Measurements from ENCODE around the gene C17orf113.

C17orf113 gene

GRCh38 chr17:42061646-42062487, 11.5 kb upstream of the C17orf113 start:
- no peaks in the 10 kb centered on the region for H3K36me3 Mint-ChIP-seq
- H3K4me3 Mint-ChIP-seq = no peak overlapping the region
- CTCF ChIA-PET = interaction anchor here (1.0 to 1.5 kb wide), 2 partner anchors 31 to 43 kb away, joined by 3 to 5 read pairs; partner anchors contain the start of gene NKIRAS2
- H3K4me1 Mint-ChIP-seq = peaks cover 33% of the 10 kb centered on the region
- peaks cover 34% of the 10 kb centered on the region for H3K27me3 Mint-ChIP-seq
- no peak overlapping the region for H3K27ac Mint-ChIP-seq
- H3K9me3 Mint-ChIP-seq = no peaks in the 10 kb centered on the region
- DNase-seq = no peak

GRCh38 chr17:42060231-42060630, 9.8 kb upstream of the C17orf113 start:
- H3K4me3 Mint-ChIP-seq = no peak overlapping the region
- H3K27ac Mint-ChIP-seq = no peak overlapping the region
- H3K9me3 Mint-ChIP-seq = no peaks in the 10 kb centered on the region
- DNase-seq = no peak
- CTCF ChIA-PET = interaction anchor here (1.0 kb wide), 1 partner anchor 98 kb away, joined by 3 read pairs; no protein-coding TSS in a partner anchor
- no peaks in the 10 kb centered on the region for H3K36me3 Mint-ChIP-seq
- H3K4me1 Mint-ChIP-seq = peaks cover 32% of the 10 kb centered on the region
- H3K27me3 Mint-ChIP-seq = peaks cover 44% of the 10 kb centered on the region

GRCh38 chr17:42059815-42060214, 9.4 kb upstream of the C17orf113 start:
- H3K9me3 Mint-ChIP-seq = no peaks in the 10 kb centered on the region
- CTCF ChIA-PET = interaction anchor here (1.0 to 1.4 kb wide), 2 partner anchors 8 to 97 kb away, joined by 3 to 7 read pairs; no protein-coding TSS in a partner anchor
- no peak overlapping the region for H3K4me3 Mint-ChIP-seq
- no peak overlapping the region for H3K27ac Mint-ChIP-seq
- no peak for DNase-seq
- no peaks in the 10 kb centered on the region for H3K36me3 Mint-ChIP-seq
- peaks cover 28% of the 10 kb centered on the region for H3K4me1 Mint-ChIP-seq
- H3K27me3 Mint-ChIP-seq = peaks cover 48% of the 10 kb centered on the region

- Mint-ChIP-seq H3K4me1 (peaks cover 10% of the 10 kb centered on the region), H3K27ac (no peak overlapping the region)
- CTCF ChIA-PET = no interaction called here
These were observed 7.7 kb upstream of the C17orf113 start for GRCh38 chr17:42058063-42058462.

GRCh38 chr17:42056635-42057034, 6.2 kb upstream of the C17orf113 start:
- Mint-ChIP-seq H3K36me3 (no peaks in the 10 kb centered on the region), H3K4me1 (peaks cover 5% of the 10 kb centered on the region), H3K27me3 (peaks cover 55% of the 10 kb centered on the region), H3K9me3 (no peaks in the 10 kb centered on the region), H3K4me3 (no peak overlapping the region), H3K27ac (no peak overlapping the region)
- no peak for DNase-seq
- CTCF ChIA-PET = no interaction called here

More at GRCh38 chr17:42058063-42058462, 7.7 kb upstream of the C17orf113 start:
- H3K9me3 Mint-ChIP-seq = no peaks in the 10 kb centered on the region
- no peaks in the 10 kb centered on the region for H3K36me3 Mint-ChIP-seq
- peaks cover 50% of the 10 kb centered on the region for H3K27me3 Mint-ChIP-seq
- no peak overlapping the region for H3K4me3 Mint-ChIP-seq
- DNase-seq = no peak

- H3K36me3 Mint-ChIP-seq = no peaks in the 10 kb centered on the region
- no peak for DNase-seq
- CTCF ChIA-PET = interaction anchor here (1.0 to 2.6 kb wide), 3 partner anchors 10 to 16 kb away, joined by 3 to 8 read pairs (median 6); no protein-coding TSS in a partner anchor
- H3K27me3 Mint-ChIP-seq = peaks cover 65% of the 10 kb centered on the region
- no peaks in the 10 kb centered on the region for H3K9me3 Mint-ChIP-seq
- H3K27ac Mint-ChIP-seq = no peak overlapping the region
- H3K4me1 Mint-ChIP-seq = peaks cover 10% of the 10 kb centered on the region
- no peak overlapping the region for H3K4me3 Mint-ChIP-seq
These were observed 5.1 kb upstream of the C17orf113 start for GRCh38 chr17:42055496-42055895.

- no peaks in the 10 kb centered on the region for H3K9me3 Mint-ChIP-seq
- peaks cover 68% of the 10 kb centered on the region for H3K27me3 Mint-ChIP-seq
These were observed 4.6 kb upstream of the C17orf113 start for GRCh38 chr17:42055027-42055426.

GRCh38 chr17:42053731-42054500, 3.5 kb upstream of the C17orf113 start:
- DNase-seq = no peak
- Mint-ChIP-seq H3K27ac (peak overlapping the region; percentile 68), H3K4me1 (peaks cover 10% of the 10 kb centered on the region), H3K9me3 (no peaks in the 10 kb centered on the region), H3K36me3 (no peaks in the 10 kb centered on the region), H3K27me3 (peaks cover 76% of the 10 kb centered on the region), H3K4me3 (no peak overlapping the region)
- CTCF ChIA-PET = interaction anchor here (2.6 kb wide), 1 partner anchor 14 kb away, joined by 6 read pairs; no protein-coding TSS in a partner anchor

More at GRCh38 chr17:42055027-42055426, 4.6 kb upstream of the C17orf113 start:
- no peak for DNase-seq
- Mint-ChIP-seq H3K27ac (no peak overlapping the region), H3K4me3 (no peak overlapping the region), H3K4me1 (peaks cover 7% of the 10 kb centered on the region), H3K36me3 (no peaks in the 10 kb centered on the region)
- CTCF ChIA-PET = interaction anchor here (1.0 to 2.6 kb wide), 3 partner anchors 11 to 15 kb away, joined by 3 to 8 read pairs (median 6); no protein-coding TSS in a partner anchor

- no peak overlapping the region for H3K4me3 Mint-ChIP-seq
- H3K36me3 Mint-ChIP-seq = no peaks in the 10 kb centered on the region
- CTCF ChIA-PET = no interaction called here
- H3K27me3 Mint-ChIP-seq = peaks cover 85% of the 10 kb centered on the region
- H3K9me3 Mint-ChIP-seq = no peaks in the 10 kb centered on the region
- DNase-seq = no peak
- peaks cover 10% of the 10 kb centered on the region for H3K4me1 Mint-ChIP-seq
- no peak overlapping the region for H3K27ac Mint-ChIP-seq
These were observed 2.0 kb upstream of the C17orf113 start for GRCh38 chr17:42052346-42052877.

- no peak for DNase-seq
- Mint-ChIP-seq H3K4me3 (peak overlapping the region; percentile 14), H3K9me3 (no peaks in the 10 kb centered on the region), H3K4me1 (peaks cover 10% of the 10 kb centered on the region), H3K36me3 (no peaks in the 10 kb centered on the region), H3K27me3 (peaks cover 88% of the 10 kb centered on the region), H3K27ac (no peak overlapping the region)
- CTCF ChIA-PET = interaction anchor here (1.0 to 1.4 kb wide), 5 partner anchors 11 to 26 kb away, joined by 3 to 5 read pairs (median 4); no protein-coding TSS in a partner anchor
These were observed 1.2 kb upstream of the C17orf113 start for GRCh38 chr17:42051645-42052044.

- Mint-ChIP-seq H3K27me3 (peaks cover 86% of the 10 kb centered on the region), H3K9me3 (no peaks in the 10 kb centered on the region), H3K27ac (no peak overlapping the region), H3K4me3 (peak overlapping the region; percentile 64), H3K36me3 (no peaks in the 10 kb centered on the region), H3K4me1 (peaks cover 10% of the 10 kb centered on the region)
- CTCF ChIA-PET = interaction anchor here (1.0 to 1.4 kb wide), 5 partner anchors 12 to 26 kb away, joined by 3 to 5 read pairs (median 4); no protein-coding TSS in a partner anchor
- no peak for DNase-seq
These were observed 606 bp upstream of the C17orf113 start for GRCh38 chr17:42051013-42051400.

GRCh38 chr17:42049834-42050392, 488 bp downstream of the C17orf113 start:
- Mint-ChIP-seq H3K27me3 (peaks cover 75% of the 10 kb centered on the region), H3K4me1 (peaks cover 10% of the 10 kb centered on the region), H3K4me3 (peak overlapping the region; percentile 65), H3K27ac (no peak overlapping the region), H3K36me3 (no peaks in the 10 kb centered on the region), H3K9me3 (no peaks in the 10 kb centered on the region)
- no peak for DNase-seq
- CTCF ChIA-PET = interaction anchor here (0.6 kb wide), 1 partner anchor 167 kb away, joined by 3 read pairs; no protein-coding TSS in a partner anchor

GRCh38 chr17:42047343-42047742, 3.1 kb downstream of the C17orf113 start:
- CTCF ChIA-PET = no interaction called here
- Mint-ChIP-seq H3K9me3 (no peaks in the 10 kb centered on the region), H3K4me3 (no peak overlapping the region), H3K36me3 (no peaks in the 10 kb centered on the region), H3K27me3 (peaks cover 55% of the 10 kb centered on the region), H3K4me1 (peaks cover 10% of the 10 kb centered on the region), H3K27ac (no peak overlapping the region)
- DNase-seq = no peak
